ENCODE data around the gene CHST11. TPM values are rescaled to one million over a fixed set of nuclear protein-coding genes. Genes with fewer than 3 reads are reported as not detected.

CHST11 gene
- total and polyA plus RNA-seq, 10 of the 15 experiments (the other 5 are each of a cell fraction or from before 2014, with no cell fraction given) = 1.9 to 38.1 (median 17.2) TPM

GRCh38 chr12:104590022-104590421, 133.3 kb downstream of the CHST11 start (continued):
- no peak for TF ChIP-seq MEF2B (IDR thresholded peaks at IDR 0.05; ENCODE audit: partially characterized antibody, poor library complexity, severe bottlenecking)
- TF ChIP-seq SKIL (IDR thresholded peaks at IDR 0.05; ENCODE audit: low read depth, poor library complexity, severe bottlenecking) = no peak
- TF ChIP-seq RAD51 (IDR thresholded peaks at IDR 0.05) = no peak
- no peak for TF ChIP-seq FOXM1 (IDR thresholded peaks at IDR 0.05; ENCODE audit: low read depth, low read length)
- TF ChIP-seq ESRRA (IDR thresholded peaks at IDR 0.05; ENCODE audit: low read length) = no peak
- no peak for TF ChIP-seq SMARCA5 (IDR thresholded peaks at IDR 0.05)
- TF ChIP-seq SRF (IDR thresholded peaks at IDR 0.05; ENCODE audit: low read depth in 2 of 2, low read length in 2 of 2) = no peak
- no peak for TF ChIP-seq CREB1 (IDR thresholded peaks at IDR 0.05; ENCODE audit: low read depth)
- no peak for TF ChIP-seq E2F8 (IDR thresholded peaks at IDR 0.05; ENCODE audit: low read depth, partially characterized antibody)
- TF ChIP-seq NFYB (IDR thresholded peaks at IDR 0.05; ENCODE audit: insufficient read depth, low read depth, low read length) = no peak
